ENCODE measurements around the gene SYNJ1. TPM values are rescaled to one million over a fixed set of nuclear protein-coding genes. Genes with fewer than 3 reads are reported as not detected.

SYNJ1 gene
- total and polyA plus RNA-seq, 2 of the 4 experiments (the other 2 are of a cell fraction) = 3.6 to 4.6 TPM

GRCh38 chr21:32690085-32690484, 37.7 kb downstream of the SYNJ1 start:
- Histone ChIP-seq H3K79me1 (ENCODE audit: low read depth in 1 of 2, low read length in 2 of 2) (peaks cover 0 to 2% of the 10 kb centered on the region in 2 experiments; a peak in 1 of 4 replicates), H3K18ac (ENCODE audit: low read depth, low read length) (no peak overlapping the region), H3K23ac (ENCODE audit: low read depth, low read length) (no peak overlapping the region), H3K9me3 (ENCODE audit: control insufficient read depth, insufficient read depth, low read length) (no peaks in the 10 kb centered on the region), H2AK5ac (ENCODE audit: low read depth, low read length) (no peak overlapping the region), H3K36me3 (ENCODE audit: control insufficient read depth, insufficient read depth, low read length) (peaks cover 6% of the 10 kb centered on the region; the same call in 1 of the 2 replicates), H2BK15ac (ENCODE audit: low read depth, low read length) (no peak overlapping the region), H2BK20ac (ENCODE audit: low read depth, low read length) (no peak overlapping the region), H3K27ac (ENCODE audit: insufficient read depth, low read length) (no peak overlapping the region), H4K20me1 (ENCODE audit: insufficient read depth, low read length) (no peaks in the 10 kb centered on the region), H3K14ac (replicated peaks; ENCODE audit: low read depth, low read length) (no peak overlapping the region), H2BK5ac (ENCODE audit: low read depth, low read length, poor library complexity, severe bottlenecking) (no peak overlapping the region), H4K91ac (ENCODE audit: insufficient read depth, low read depth, low read length) (no peak overlapping the region), H3K9ac (ENCODE audit: low read depth, low read length) (no peak overlapping the region), H3K56ac (ENCODE audit: extremely low read depth, insufficient read depth, low read length) (no peak overlapping the region), H4K8ac (ENCODE audit: low read depth in 2 of 2, low read length in 2 of 2) (no peak overlapping the region), H3K4me2 (ENCODE audit: low read depth, low read length) (no peak overlapping the region), H2AFZ (replicated peaks; ENCODE audit: low read length, poor library complexity) (no peak overlapping the region), H3K4me1 (ENCODE audit: control insufficient read depth, insufficient read depth, low read length) (no peaks in the 10 kb centered on the region), H2AK9ac (replicated peaks; ENCODE audit: low read depth, low read length, poor library complexity) (no peak overlapping the region), H3K9me1 (ENCODE audit: insufficient read depth, low read length) (no peaks in the 10 kb centered on the region), H2BK120ac (ENCODE audit: low read depth, low read length) (no peak overlapping the region), H4K5ac (ENCODE audit: low read depth, low read length) (no peak overlapping the region), H3K4me3 (ENCODE audit: insufficient read depth, low read depth, low read length) (no peak overlapping the region), H3K27me3 (ENCODE audit: control insufficient read depth, insufficient read depth, low read length) (no peaks in the 10 kb centered on the region), H3K4ac (ENCODE audit: low read depth, low read length) (no peak overlapping the region)
- no peak for ATAC-seq (ENCODE audit: low read depth)
- no CpG with 5 or more reads among the region's 3 CpGs for WGBS, 2 experiments (ENCODE audit: extremely low coverage in 2 of 2, insufficient read length in 1 of 2)
- peak; percentile 2 for DNase-seq
- intact Hi-C loops (cut with micrococcal nuclease) (no loop called here), in situ Hi-C loops (cut with MboI; ENCODE audit: low sequenced_read_pairs) (no loop called here), dilution Hi-C loops (cut with HindIII; ENCODE audit: low sequenced_read_pairs, unreplicated experiment) (no loop called here)
- no TSS peak for BruUV-seq (replicated peaks)
- TF ChIP-seq RFX5 (IDR thresholded peaks at IDR 0.05; ENCODE audit: low read depth, low read length) (no peak), MAFK (IDR thresholded peaks at IDR 0.05; ENCODE audit: low read depth, low read length) (no peak), MAZ (IDR thresholded peaks at IDR 0.05; ENCODE audit: borderline replicate concordance, low read depth, low read length) (no peak), RCOR1 (IDR thresholded peaks at IDR 0.05; ENCODE audit: insufficient replicate concordance, low read length) (no peak), FOS (IDR thresholded peaks at IDR 0.05; ENCODE audit: low read depth, low read length) (no peak), SMC3 (IDR thresholded peaks at IDR 0.05; ENCODE audit: low read depth, low read length) (no peak), POLR2A (IDR thresholded peaks at IDR 0.05; ENCODE audit: low read depth, low read length) (no peak), NFE2L2 (IDR thresholded peaks at IDR 0.05; ENCODE audit: low read depth, low read length) (no peak), RAD21 (IDR thresholded peaks at IDR 0.05; ENCODE audit: low read length) (no peak), BHLHE40 (IDR thresholded peaks at IDR 0.05; ENCODE audit: low read depth, low read length) (no peak), CHD1 (IDR thresholded peaks at IDR 0.05; ENCODE audit: low read depth, low read length) (no peak), ELK1 (IDR thresholded peaks at IDR 0.05; ENCODE audit: borderline replicate concordance, low read depth, low read length) (no peak), MXI1 (IDR thresholded peaks at IDR 0.05; ENCODE audit: borderline replicate concordance, low read depth, low read length) (no peak), CEBPB (IDR thresholded peaks at IDR 0.05; ENCODE audit: low read depth, low read length) (no peak)
- TF ChIP-seq, protein P1, sequence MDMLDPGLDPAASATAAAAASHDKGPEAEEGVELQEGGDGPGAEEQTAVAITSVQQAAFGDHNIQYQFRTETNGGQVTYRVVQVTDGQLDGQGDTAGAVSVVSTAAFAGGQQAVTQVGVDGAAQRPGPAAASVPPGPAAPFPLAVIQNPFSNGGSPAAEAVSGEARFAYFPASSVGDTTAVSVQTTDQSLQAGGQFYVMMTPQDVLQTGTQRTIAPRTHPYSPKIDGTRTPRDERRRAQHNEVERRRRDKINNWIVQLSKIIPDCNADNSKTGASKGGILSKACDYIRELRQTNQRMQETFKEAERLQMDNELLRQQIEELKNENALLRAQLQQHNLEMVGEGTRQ (IDR thresholded peaks at IDR 0.05; ENCODE audit: low read depth, low read length) = no peak
- TF ChIP-seq, protein P2, sequence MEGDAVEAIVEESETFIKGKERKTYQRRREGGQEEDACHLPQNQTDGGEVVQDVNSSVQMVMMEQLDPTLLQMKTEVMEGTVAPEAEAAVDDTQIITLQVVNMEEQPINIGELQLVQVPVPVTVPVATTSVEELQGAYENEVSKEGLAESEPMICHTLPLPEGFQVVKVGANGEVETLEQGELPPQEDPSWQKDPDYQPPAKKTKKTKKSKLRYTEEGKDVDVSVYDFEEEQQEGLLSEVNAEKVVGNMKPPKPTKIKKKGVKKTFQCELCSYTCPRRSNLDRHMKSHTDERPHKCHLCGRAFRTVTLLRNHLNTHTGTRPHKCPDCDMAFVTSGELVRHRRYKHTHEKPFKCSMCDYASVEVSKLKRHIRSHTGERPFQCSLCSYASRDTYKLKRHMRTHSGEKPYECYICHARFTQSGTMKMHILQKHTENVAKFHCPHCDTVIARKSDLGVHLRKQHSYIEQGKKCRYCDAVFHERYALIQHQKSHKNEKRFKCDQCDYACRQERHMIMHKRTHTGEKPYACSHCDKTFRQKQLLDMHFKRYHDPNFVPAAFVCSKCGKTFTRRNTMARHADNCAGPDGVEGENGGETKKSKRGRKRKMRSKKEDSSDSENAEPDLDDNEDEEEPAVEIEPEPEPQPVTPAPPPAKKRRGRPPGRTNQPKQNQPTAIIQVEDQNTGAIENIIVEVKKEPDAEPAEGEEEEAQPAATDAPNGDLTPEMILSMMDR (conservative IDR thresholded peaks at IDR 0.05; ENCODE audit: low read depth, low read length) = no peak
- ChIA-PET CTCF (no interaction called here), POLR2A (ENCODE audit: unreplicated experiment) (no interaction called here)
